Measurements from ENCODE around the gene COBL. TPM values are rescaled to one million over a fixed set of nuclear protein-coding genes. Genes with fewer than 3 reads are reported as not detected.

The COBL gene
- total RNA-seq, 2 donors from 2014 or later, result 36.5 to 46.6 TPM

- H3K9me3 ChIP-seq, result no peaks in the 10 kb centered on the region
- TF ChIP-seq POLR2AphosphoS5 (IDR thresholded peaks at IDR 0.05), result no peak
- H3K27me3 ChIP-seq (replicated peaks; ENCODE audit: insufficient read depth), result no peaks in the 10 kb centered on the region
- no peaks in the 10 kb centered on the region for H3K36me3 ChIP-seq
- H3K4me3 ChIP-seq, result no peak overlapping the region
- no peak for DNase-seq (ENCODE audit: low spot score)
- WGBS, result 85% methylated on average over 10 of the region's 10 CpGs
- peaks cover 2% of the 10 kb centered on the region for H3K4me1 ChIP-seq (replicated peaks)
- intact Hi-C loops (cut with DNase I), result no loop called here
- no peak overlapping the region for H3K27ac ChIP-seq
Measured at GRCh38 chr7:51138123-51139085, 178.2 kb downstream of the COBL start.

- 72% methylated on average over 2 of the region's 2 CpGs for WGBS
- TF ChIP-seq CTCF (IDR thresholded peaks at IDR 0.05) (no peak), POLR2AphosphoS5 (IDR thresholded peaks at IDR 0.05) (no peak), POLR2A (IDR thresholded peaks at IDR 0.05) (no peak)
- H3K4me1 ChIP-seq (replicated peaks), result peaks cover 2% of the 10 kb centered on the region
- H3K27me3 ChIP-seq (replicated peaks; ENCODE audit: insufficient read depth), result no peaks in the 10 kb centered on the region
- H3K27ac ChIP-seq, result no peak overlapping the region
- H3K9me3 ChIP-seq, result no peaks in the 10 kb centered on the region
- H3K4me3 ChIP-seq, result no peak overlapping the region
- intact Hi-C loops (cut with DNase I), result no loop called here
- no peak for DNase-seq (ENCODE audit: low spot score)
- H3K36me3 ChIP-seq, result no peaks in the 10 kb centered on the region
Measured at GRCh38 chr7:51135576-51135975, 181.0 kb downstream of the COBL start.

GRCh38 chr7:51134013-51134441, 182.6 kb downstream of the COBL start:
- intact Hi-C loops (cut with DNase I), result no loop called here
- Histone ChIP-seq H3K9me3 (no peaks in the 10 kb centered on the region), H3K36me3 (no peaks in the 10 kb centered on the region), H3K27me3 (replicated peaks; ENCODE audit: insufficient read depth) (no peaks in the 10 kb centered on the region), H3K27ac (no peak overlapping the region), H3K4me3 (no peak overlapping the region), H3K4me1 (replicated peaks) (peaks cover 4% of the 10 kb centered on the region)
- WGBS, result 52% methylated on average over 4 of the region's 4 CpGs
- no peak for DNase-seq (ENCODE audit: low spot score)
- TF ChIP-seq POLR2AphosphoS5 (IDR thresholded peaks at IDR 0.05) (no peak), POLR2A (IDR thresholded peaks at IDR 0.05) (no peak), CTCF (IDR thresholded peaks at IDR 0.05) (no peak)

GRCh38 chr7:51132661-51133060, 183.9 kb downstream of the COBL start:
- Histone ChIP-seq H3K27ac (no peak overlapping the region), H3K36me3 (no peaks in the 10 kb centered on the region), H3K4me3 (no peak overlapping the region), H3K4me1 (replicated peaks) (peaks cover 4% of the 10 kb centered on the region), H3K9me3 (no peaks in the 10 kb centered on the region), H3K27me3 (replicated peaks; ENCODE audit: insufficient read depth) (no peaks in the 10 kb centered on the region)
- intact Hi-C loops (cut with DNase I), result no loop called here
- TF ChIP-seq POLR2A (IDR thresholded peaks at IDR 0.05), result no peak
- TF ChIP-seq CTCF (IDR thresholded peaks at IDR 0.05), result no peak
- TF ChIP-seq POLR2AphosphoS5 (IDR thresholded peaks at IDR 0.05), result no peak
- DNase-seq (ENCODE audit: low spot score), result no peak
- WGBS, result 79% methylated on average over 3 of the region's 3 CpGs

- no peak for DNase-seq (ENCODE audit: low spot score)
- Histone ChIP-seq H3K4me1 (replicated peaks) (peaks cover 4% of the 10 kb centered on the region), H3K27me3 (replicated peaks; ENCODE audit: insufficient read depth) (no peaks in the 10 kb centered on the region), H3K36me3 (no peaks in the 10 kb centered on the region), H3K9me3 (no peaks in the 10 kb centered on the region), H3K4me3 (no peak overlapping the region), H3K27ac (no peak overlapping the region)
- TF ChIP-seq POLR2AphosphoS5 (IDR thresholded peaks at IDR 0.05) (no peak), CTCF (IDR thresholded peaks at IDR 0.05) (no peak), POLR2A (IDR thresholded peaks at IDR 0.05) (no peak)
- WGBS, result 80% methylated on average over 8 of the region's 8 CpGs
- intact Hi-C loops (cut with DNase I), result no loop called here
Measured at GRCh38 chr7:51129527-51130472, 186.8 kb downstream of the COBL start.

Measured in prostate gland (tissue), 2 donors.